ENCODE measurements around the gene SETD7. TPM values are rescaled to one million over a fixed set of nuclear protein-coding genes. Genes with fewer than 3 reads are reported as not detected.
A peak's percentile ranks its signal among the peaks of the same experiment; 100 is the strongest.

SETD7 gene
- total and polyA plus RNA-seq, 12 donors = 7.4 to 49.1 (median 41.5) TPM

DNA sequence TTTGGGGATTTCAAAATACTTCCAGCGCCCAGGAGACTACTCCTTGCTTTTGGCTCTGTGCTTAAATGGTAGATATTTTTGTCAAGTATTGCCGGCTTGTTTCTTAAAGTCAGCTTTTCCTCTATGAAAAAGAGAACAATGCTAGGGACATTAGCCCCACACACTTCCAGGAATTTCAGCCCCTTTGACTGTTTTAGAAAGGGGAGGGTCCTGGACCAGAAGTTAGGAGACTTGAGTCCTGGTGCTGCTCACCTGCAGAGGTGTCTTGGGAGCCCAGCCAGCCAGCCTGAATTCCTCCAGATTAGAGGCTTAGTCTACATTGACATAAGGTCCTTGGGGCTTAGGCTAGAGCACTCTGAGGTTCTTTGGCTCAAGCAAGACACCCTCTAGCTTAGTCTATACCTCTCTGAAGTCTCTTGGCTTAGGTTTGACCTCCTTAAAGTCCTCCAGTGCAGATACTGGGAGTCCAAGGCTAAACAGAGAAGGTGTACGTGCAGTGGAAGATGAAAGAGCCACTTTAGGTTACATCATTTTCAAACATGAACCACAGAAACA lies 1.6 kb upstream of the SETD7 start:
- H3K36me3 ChIP-seq (replicated peaks in 1 of 2) = no peaks in the 10 kb centered on the region
- peak overlapping the region in 3 of 4 donors; percentile 66 to 95 (median 72) for H3K4me3 ChIP-seq
- H3K9me3 ChIP-seq (replicated peaks in 1 of 3) = no peaks in the 10 kb centered on the region
- intact Hi-C loops (cut with DNase I) = loop anchor here in 1 of 2 donors (10.0 kb wide), 1 partner anchor 53 kb away; no protein-coding TSS in a partner anchor
- no peak for TF ChIP-seq POLR2A (IDR thresholded peaks at IDR 0.05)
- TF ChIP-seq, protein P1, sequence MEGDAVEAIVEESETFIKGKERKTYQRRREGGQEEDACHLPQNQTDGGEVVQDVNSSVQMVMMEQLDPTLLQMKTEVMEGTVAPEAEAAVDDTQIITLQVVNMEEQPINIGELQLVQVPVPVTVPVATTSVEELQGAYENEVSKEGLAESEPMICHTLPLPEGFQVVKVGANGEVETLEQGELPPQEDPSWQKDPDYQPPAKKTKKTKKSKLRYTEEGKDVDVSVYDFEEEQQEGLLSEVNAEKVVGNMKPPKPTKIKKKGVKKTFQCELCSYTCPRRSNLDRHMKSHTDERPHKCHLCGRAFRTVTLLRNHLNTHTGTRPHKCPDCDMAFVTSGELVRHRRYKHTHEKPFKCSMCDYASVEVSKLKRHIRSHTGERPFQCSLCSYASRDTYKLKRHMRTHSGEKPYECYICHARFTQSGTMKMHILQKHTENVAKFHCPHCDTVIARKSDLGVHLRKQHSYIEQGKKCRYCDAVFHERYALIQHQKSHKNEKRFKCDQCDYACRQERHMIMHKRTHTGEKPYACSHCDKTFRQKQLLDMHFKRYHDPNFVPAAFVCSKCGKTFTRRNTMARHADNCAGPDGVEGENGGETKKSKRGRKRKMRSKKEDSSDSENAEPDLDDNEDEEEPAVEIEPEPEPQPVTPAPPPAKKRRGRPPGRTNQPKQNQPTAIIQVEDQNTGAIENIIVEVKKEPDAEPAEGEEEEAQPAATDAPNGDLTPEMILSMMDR (IDR thresholded peaks at IDR 0.05) = no peak
- no peaks in the 10 kb centered on the region for H3K27me3 ChIP-seq
- DNase-seq = no peak
- WGBS, 4 donors = 25 to 40% (median 31%) methylated on average over 3 of the region's 3 CpGs
- H3K27ac ChIP-seq = peak overlapping the region in 3 of 5 donors; percentile 97 to 99 (median 97)
- H3K4me1 ChIP-seq (replicated peaks in 1 of 2) = peaks cover 16 to 37% of the 10 kb centered on the region in 2 donors

DNA sequence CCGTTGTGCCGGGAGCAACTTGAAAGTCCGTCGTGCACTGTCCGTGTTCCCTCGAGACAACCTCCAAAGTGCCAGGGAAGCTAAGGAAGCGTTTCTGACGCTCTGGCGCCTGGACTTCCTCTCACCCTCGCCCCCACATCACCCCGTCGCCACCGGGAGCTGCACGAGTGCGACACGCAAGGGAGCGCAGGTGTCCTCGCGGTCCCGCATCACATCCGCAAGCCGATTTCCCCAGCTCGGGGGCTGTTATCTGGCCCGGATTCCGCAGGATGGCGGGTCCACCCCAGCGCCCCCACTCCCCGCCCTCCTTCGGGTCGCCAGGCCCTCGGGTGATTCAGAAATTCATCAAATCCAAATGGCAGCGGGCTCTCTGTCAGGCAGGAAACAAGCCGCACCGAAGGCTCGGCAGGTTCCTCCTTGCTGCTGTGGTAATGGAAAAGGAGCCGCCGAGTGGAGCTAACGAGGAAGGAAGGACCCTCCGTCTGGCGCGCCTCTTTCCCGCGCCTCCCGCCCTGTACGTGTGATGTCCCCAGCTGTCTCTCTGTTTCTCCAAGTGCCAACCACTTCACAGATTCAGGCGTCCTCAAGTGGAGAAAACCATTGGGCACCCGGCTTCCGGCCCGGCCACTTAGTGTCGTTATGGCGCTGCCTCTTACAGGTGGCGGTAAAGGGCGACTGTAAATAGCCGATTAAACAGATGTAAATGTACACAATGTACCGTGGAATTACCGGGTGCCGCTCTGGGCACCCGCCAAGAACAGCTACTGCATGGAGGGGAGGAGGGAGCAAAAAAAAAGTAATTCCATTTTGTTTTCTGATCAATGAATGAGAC lies 921 bp upstream of the SETD7 start:
- Histone ChIP-seq H3K4me3 (peak overlapping the region; percentile 33 to 95 (median 69)), H3K4me1 (replicated peaks in 1 of 2) (peaks cover 16 to 43% of the 10 kb centered on the region in 2 donors), H3K9me3 (replicated peaks in 1 of 3) (no peaks in the 10 kb centered on the region), H3K27ac (peak overlapping the region; percentile 70 to 99 (median 97)), H3K36me3 (replicated peaks in 1 of 2) (no peaks in the 10 kb centered on the region), H3K27me3 (no peaks in the 10 kb centered on the region)
- DNase-seq = peak; percentile 48 to 83 (median 67)
- TF ChIP-seq, protein P1 (IDR thresholded peaks at IDR 0.05) = no peak
- TF ChIP-seq POLR2A (IDR thresholded peaks at IDR 0.05) = no peak
- intact Hi-C loops (cut with DNase I) = loop anchor here in 1 of 2 donors (10.0 kb wide), 1 partner anchor 52 kb away; no protein-coding TSS in a partner anchor
- WGBS, 4 donors = 0 to 2% (median 1%) methylated on average over 19 to 58 of the region's 58 CpGs

DNA sequence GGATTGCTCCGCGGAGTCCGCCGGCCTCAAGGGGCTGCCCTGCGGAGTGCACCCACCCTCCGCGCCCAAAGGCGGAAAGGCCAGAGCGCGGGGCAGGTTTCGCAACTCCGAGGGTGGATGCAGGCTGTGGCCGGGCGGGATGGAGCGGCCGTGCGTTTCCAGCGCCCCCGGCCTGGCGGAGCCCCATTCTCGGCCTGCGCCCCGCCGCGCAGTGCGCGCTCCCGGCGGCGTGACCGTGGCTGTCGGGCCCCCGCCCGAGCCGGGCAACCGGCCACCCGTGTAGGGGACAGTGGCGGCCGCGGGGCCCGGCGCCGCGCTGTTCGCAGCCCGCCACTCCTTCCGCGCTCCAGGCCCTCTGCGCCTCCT lies 331 bp downstream of the SETD7 start:
- no peaks in the 10 kb centered on the region for H3K27me3 ChIP-seq
- intact Hi-C loops (cut with DNase I) = loop anchor here in 1 of 2 donors (10.0 kb wide), 1 partner anchor 51 kb away; no protein-coding TSS in a partner anchor
- no peaks in the 10 kb centered on the region for H3K9me3 ChIP-seq (replicated peaks in 1 of 3)
- H3K36me3 ChIP-seq (replicated peaks in 1 of 2) = no peaks in the 10 kb centered on the region
- peak overlapping the region; percentile 70 to 99 (median 97) for H3K27ac ChIP-seq
- no peak for TF ChIP-seq POLR2A (IDR thresholded peaks at IDR 0.05)
- TF ChIP-seq, protein P1 (IDR thresholded peaks at IDR 0.05) = no peak
- H3K4me3 ChIP-seq = peak overlapping the region; percentile 33 to 95 (median 69)
- peak; percentile 45 to 65 (median 58) for DNase-seq
- 0 to 1% (median 0%) methylated on average over 28 to 49 of the region's 49 CpGs; no CpG with 5 or more reads in 1 of the 4 donors for WGBS, 4 donors
- peaks cover 11 to 50% of the 10 kb centered on the region in 2 donors for H3K4me1 ChIP-seq (replicated peaks in 1 of 2)
